GM23338 (cell line): ENCODE results near the gene HAUS5.

Source experiments
- CREB1 ChIP-seq: fragments of 250-450 bp; sonication (Bioruptor Pico); IDR thresholded peaks from 2 replicates; pipeline ENCODE4 v1.5.0; 2020; ENCODE audit warnings: low read depth, mild to moderate bottlenecking, moderate library complexity
- EZH2 ChIP-seq: fragments of 200-600 bp; sonication (generic); IDR thresholded peaks from one replicate; pipeline ENCODE4 v1.8.0; 2017; ENCODE audit warnings: antibody characterized with exemption, mild to moderate bottlenecking, low read depth; ENCODE audit not compliant: unreplicated experiment
- EZH2phosphoT487 ChIP-seq: fragments of 200-600 bp; sonication (generic); IDR thresholded peaks from one replicate; pipeline ENCODE4 v1.8.1; 2018; ENCODE audit warnings: antibody characterized with exemption; ENCODE audit not compliant: unreplicated experiment
- JUNB ChIP-seq: IDR thresholded peaks from one replicate; pipeline ENCODE4 v1.6.1; 2016; ENCODE audit warnings: antibody characterized with exemption; ENCODE audit not compliant: unreplicated experiment
- POLR2AphosphoS5 ChIP-seq: IDR thresholded peaks from 2 replicates; pipeline ENCODE4 v1.6.1; 2016; ENCODE audit warnings: antibody characterized with exemption, low read depth
- ZNF331 ChIP-seq: fragments of 250-450 bp; sonication (Bioruptor Pico); IDR thresholded peaks from 2 replicates; pipeline ENCODE4 v1.5.0; 2020; ENCODE audit warnings: low read depth, mild to moderate bottlenecking, moderate library complexity
- TF ChIP-seq, protein P1 (sequence below), 2 experiments: fragments of 200-600 bp in 1 of 2; sonication (generic) in 1 of 2; conservative IDR thresholded peaks; 2 replicates each; pipeline versions ENCODE4 v1.5.1 to v1.6.1; 2016 to 2017; ENCODE audit warnings: antibody characterized with exemption in 2 of 2, low read depth in 2 of 2, mild to moderate bottlenecking in 2 of 2, moderate library complexity in 1 of 2
- TF ChIP-seq, protein P2 (sequence below): IDR thresholded peaks from one replicate; pipeline ENCODE4 v1.6.1; 2018; ENCODE audit warnings: antibody characterized with exemption; ENCODE audit not compliant: unreplicated experiment

DNA sequence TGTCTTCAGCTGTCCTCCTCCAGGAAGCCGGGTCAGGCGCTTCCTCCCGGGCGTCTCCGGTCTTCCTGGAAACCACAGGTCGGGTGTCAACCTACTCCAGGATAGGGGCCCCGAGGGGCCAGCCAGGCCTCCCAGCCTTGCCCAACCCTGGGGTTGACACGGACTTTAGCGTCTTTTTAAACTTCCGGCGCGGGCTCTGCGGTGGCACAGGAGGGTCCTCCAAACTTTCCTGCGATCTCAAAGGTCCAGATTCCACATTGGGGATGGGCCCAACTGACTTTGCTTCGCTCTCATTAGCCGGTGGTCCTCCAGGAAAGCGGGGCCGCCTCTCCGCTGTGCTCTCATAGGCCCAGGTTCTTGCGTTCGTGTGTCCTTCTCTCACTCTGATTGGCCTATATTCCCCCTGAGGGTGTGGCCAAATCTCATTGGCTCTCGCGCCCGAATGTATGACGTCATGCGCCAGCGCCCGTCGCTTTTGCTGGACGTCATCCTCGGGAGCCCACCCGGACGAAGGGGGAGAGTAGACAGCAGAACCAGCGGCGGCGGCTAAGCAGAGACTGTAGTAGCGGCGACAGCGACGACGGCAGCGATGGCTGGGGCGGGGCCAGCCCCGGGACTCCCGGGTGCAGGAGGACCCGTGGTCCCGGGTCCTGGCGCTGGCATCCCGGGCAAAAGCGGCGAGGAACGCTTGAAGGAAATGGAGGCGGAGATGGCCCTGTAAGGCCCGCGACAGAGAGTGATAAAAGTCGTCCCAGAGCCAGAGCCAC lies 16.2 kb downstream of the HAUS5 start, which contains the start of gene RBM42:
- TF ChIP-seq, protein P1, sequence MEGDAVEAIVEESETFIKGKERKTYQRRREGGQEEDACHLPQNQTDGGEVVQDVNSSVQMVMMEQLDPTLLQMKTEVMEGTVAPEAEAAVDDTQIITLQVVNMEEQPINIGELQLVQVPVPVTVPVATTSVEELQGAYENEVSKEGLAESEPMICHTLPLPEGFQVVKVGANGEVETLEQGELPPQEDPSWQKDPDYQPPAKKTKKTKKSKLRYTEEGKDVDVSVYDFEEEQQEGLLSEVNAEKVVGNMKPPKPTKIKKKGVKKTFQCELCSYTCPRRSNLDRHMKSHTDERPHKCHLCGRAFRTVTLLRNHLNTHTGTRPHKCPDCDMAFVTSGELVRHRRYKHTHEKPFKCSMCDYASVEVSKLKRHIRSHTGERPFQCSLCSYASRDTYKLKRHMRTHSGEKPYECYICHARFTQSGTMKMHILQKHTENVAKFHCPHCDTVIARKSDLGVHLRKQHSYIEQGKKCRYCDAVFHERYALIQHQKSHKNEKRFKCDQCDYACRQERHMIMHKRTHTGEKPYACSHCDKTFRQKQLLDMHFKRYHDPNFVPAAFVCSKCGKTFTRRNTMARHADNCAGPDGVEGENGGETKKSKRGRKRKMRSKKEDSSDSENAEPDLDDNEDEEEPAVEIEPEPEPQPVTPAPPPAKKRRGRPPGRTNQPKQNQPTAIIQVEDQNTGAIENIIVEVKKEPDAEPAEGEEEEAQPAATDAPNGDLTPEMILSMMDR (conservative IDR thresholded peaks at IDR 0.05; ENCODE audit: low read depth in 2 of 2): no peak
- no peak for TF ChIP-seq EZH2
- peak; percentile 71 for TF ChIP-seq POLR2AphosphoS5
- TF ChIP-seq, protein P2, sequence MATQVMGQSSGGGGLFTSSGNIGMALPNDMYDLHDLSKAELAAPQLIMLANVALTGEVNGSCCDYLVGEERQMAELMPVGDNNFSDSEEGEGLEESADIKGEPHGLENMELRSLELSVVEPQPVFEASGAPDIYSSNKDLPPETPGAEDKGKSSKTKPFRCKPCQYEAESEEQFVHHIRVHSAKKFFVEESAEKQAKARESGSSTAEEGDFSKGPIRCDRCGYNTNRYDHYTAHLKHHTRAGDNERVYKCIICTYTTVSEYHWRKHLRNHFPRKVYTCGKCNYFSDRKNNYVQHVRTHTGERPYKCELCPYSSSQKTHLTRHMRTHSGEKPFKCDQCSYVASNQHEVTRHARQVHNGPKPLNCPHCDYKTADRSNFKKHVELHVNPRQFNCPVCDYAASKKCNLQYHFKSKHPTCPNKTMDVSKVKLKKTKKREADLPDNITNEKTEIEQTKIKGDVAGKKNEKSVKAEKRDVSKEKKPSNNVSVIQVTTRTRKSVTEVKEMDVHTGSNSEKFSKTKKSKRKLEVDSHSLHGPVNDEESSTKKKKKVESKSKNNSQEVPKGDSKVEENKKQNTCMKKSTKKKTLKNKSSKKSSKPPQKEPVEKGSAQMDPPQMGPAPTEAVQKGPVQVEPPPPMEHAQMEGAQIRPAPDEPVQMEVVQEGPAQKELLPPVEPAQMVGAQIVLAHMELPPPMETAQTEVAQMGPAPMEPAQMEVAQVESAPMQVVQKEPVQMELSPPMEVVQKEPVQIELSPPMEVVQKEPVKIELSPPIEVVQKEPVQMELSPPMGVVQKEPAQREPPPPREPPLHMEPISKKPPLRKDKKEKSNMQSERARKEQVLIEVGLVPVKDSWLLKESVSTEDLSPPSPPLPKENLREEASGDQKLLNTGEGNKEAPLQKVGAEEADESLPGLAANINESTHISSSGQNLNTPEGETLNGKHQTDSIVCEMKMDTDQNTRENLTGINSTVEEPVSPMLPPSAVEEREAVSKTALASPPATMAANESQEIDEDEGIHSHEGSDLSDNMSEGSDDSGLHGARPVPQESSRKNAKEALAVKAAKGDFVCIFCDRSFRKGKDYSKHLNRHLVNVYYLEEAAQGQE: no peak
- no peak for TF ChIP-seq EZH2phosphoT487
- no peak for TF ChIP-seq JUNB
- TF ChIP-seq ZNF331 (CRISPR knock-in tag): no peak
- peak; percentile 100 for TF ChIP-seq CREB1 (CRISPR knock-in tag)
